H9 (cell line): Measurements from ENCODE around the gene TMC6. TPM values are rescaled to one million over a fixed set of nuclear protein-coding genes. Genes with fewer than 3 reads are reported as not detected.

ENCODE experiments used
- DNase-seq: peaks from one replicate; pipeline ENCODE4 v3.0.0-alpha.2; 2017
- H2AFZ ChIP-seq: one replicate; pipeline ENCODE4 v1.6.1; 2013; ENCODE audit warnings: mild to moderate bottlenecking, low read length, control low read depth, moderate library complexity
- H2AK5ac ChIP-seq: 2 replicates; pipeline ENCODE4 v1.6.1; 2013; ENCODE audit warnings: low read length, control low read depth, mixed read lengths; ENCODE audit not compliant: insufficient read length
- H2BK120ac ChIP-seq: one replicate; pipeline ENCODE4 v1.6.1; 2013; ENCODE audit warnings: low read depth, mild to moderate bottlenecking, low read length, control low read depth, inconsistent platforms; ENCODE audit not compliant: poor library complexity, severe bottlenecking
- H2BK12ac ChIP-seq: 2 replicates; pipeline ENCODE4 v1.6.1; 2013; ENCODE audit warnings: low read length, control low read depth, mixed read lengths, low read depth; ENCODE audit not compliant: insufficient read length
- H2BK15ac ChIP-seq: 2 replicates; pipeline ENCODE4 v1.6.1; 2013; ENCODE audit warnings: low read depth, low read length, control low read depth
- H2BK20ac ChIP-seq: one replicate; pipeline ENCODE4 v1.6.1; 2013; ENCODE audit warnings: low read depth, mild to moderate bottlenecking, low read length, control low read depth, inconsistent platforms; ENCODE audit not compliant: poor library complexity, severe bottlenecking
- H2BK5ac ChIP-seq: 2 replicates; pipeline ENCODE4 v1.6.1; 2013; ENCODE audit warnings: low read length, control low read depth, mixed read lengths; ENCODE audit not compliant: insufficient read length
- H3K14ac ChIP-seq: 2 replicates; pipeline ENCODE4 v1.6.1; 2013; ENCODE audit warnings: low read length, control low read depth; ENCODE audit not compliant: insufficient read depth
- H3K18ac ChIP-seq: 2 replicates; pipeline ENCODE4 v1.6.1; 2013; ENCODE audit warnings: low read depth, mild to moderate bottlenecking, mixed read lengths, low read length, control low read depth; ENCODE audit not compliant: insufficient read length
- H3K23ac ChIP-seq: 2 replicates; pipeline ENCODE4 v1.6.1; 2013; ENCODE audit warnings: low read length, control low read depth, mixed read lengths, low read depth; ENCODE audit not compliant: insufficient read length
- H3K23me2 ChIP-seq: 2 replicates; pipeline ENCODE4 v1.6.1; 2013; ENCODE audit warnings: low read depth, mild to moderate bottlenecking, mixed read lengths, low read length, control low read depth; ENCODE audit not compliant: insufficient read length, poor library complexity, severe bottlenecking
- H3K27ac ChIP-seq: 2 replicates; pipeline ENCODE4 v1.5.1; 2013; ENCODE audit warnings: low read length, control low read depth, mixed read lengths, low read depth; ENCODE audit not compliant: insufficient read length
- H3K27me3 ChIP-seq: 2 replicates; pipeline ENCODE4 v1.6.1; 2013; ENCODE audit warnings: low read length, control low read depth, inconsistent platforms; ENCODE audit not compliant: insufficient read depth
- H3K4ac ChIP-seq: 2 replicates; pipeline ENCODE4 v1.6.1; 2013; ENCODE audit warnings: low read depth, mild to moderate bottlenecking, control low read depth, inconsistent platforms, low read length, moderate library complexity
- H3K4me1 ChIP-seq: 2 replicates; pipeline ENCODE4 v1.6.1; 2013; ENCODE audit warnings: low read length, control low read depth, inconsistent platforms; ENCODE audit not compliant: insufficient read depth
- H3K4me2 ChIP-seq: 2 replicates; pipeline ENCODE4 v1.6.1; 2013; ENCODE audit warnings: low read length, control low read depth, mixed read lengths; ENCODE audit not compliant: insufficient read length, insufficient read depth
- H3K56ac ChIP-seq: 2 replicates; pipeline ENCODE4 v1.6.1; 2013; ENCODE audit warnings: low read depth, mild to moderate bottlenecking, mixed read lengths, low read length, control low read depth; ENCODE audit not compliant: insufficient read length
- H3K79me1 ChIP-seq: 2 replicates; pipeline ENCODE4 v1.6.1; 2013; ENCODE audit warnings: low read depth, mild to moderate bottlenecking, moderate library complexity, low read length, control low read depth, inconsistent platforms; ENCODE audit not compliant: insufficient read depth, poor library complexity, severe bottlenecking
- H3K79me2 ChIP-seq: 2 replicates; pipeline ENCODE4 v1.6.1; 2013; ENCODE audit warnings: low read length, control low read depth, inconsistent platforms; ENCODE audit not compliant: insufficient read depth
- H3K9ac ChIP-seq: 2 replicates; pipeline ENCODE4 v1.6.1; 2013; ENCODE audit warnings: low read length, control low read depth, mixed read lengths; ENCODE audit not compliant: insufficient read length; ENCODE audit errors: extremely low read depth
- H3K9me3 ChIP-seq: one replicate; pipeline ENCODE4 v1.6.1; 2013; ENCODE audit warnings: low read depth, low read length, inconsistent platforms; ENCODE audit not compliant: control insufficient read depth
- H3T11ph ChIP-seq: one replicate; pipeline ENCODE4 v1.6.1; 2013; ENCODE audit warnings: mild to moderate bottlenecking, low read length, control low read depth, inconsistent platforms
- H4K20me1 ChIP-seq: one replicate; pipeline ENCODE4 v1.6.1; 2013; ENCODE audit not compliant: control insufficient read depth, insufficient read length, insufficient read depth
- H4K5ac ChIP-seq: 2 replicates; pipeline ENCODE4 v1.6.1; 2013; ENCODE audit warnings: low read depth, mild to moderate bottlenecking, mixed read lengths, low read length, control low read depth; ENCODE audit not compliant: insufficient read length
- H4K8ac ChIP-seq: replicated peaks from 2 replicates; pipeline ENCODE4 v1.6.1; 2013; ENCODE audit warnings: low read length, control low read depth, mixed read lengths, low read depth; ENCODE audit not compliant: insufficient read length
- H4K91ac ChIP-seq: 2 replicates; pipeline ENCODE4 v1.6.1; 2013; ENCODE audit warnings: low read depth, mild to moderate bottlenecking, moderate library complexity, mixed read lengths, low read length, control low read depth; ENCODE audit not compliant: insufficient read length
- H3K27ac Mint-ChIP-seq, 3 experiments: 2 replicates in 2 of 3; 3 replicates in 1 of 3; pipeline ENCODE4 v1.8.0; 2020 to 2021; ENCODE audit warnings: mixed read lengths in 3 of 3, mild to moderate bottlenecking in 1 of 3, moderate library complexity in 1 of 3
- H3K27me3 Mint-ChIP-seq: 2 replicates; pipeline ENCODE4 v1.8.0; 2021; ENCODE audit warnings: low read depth, mild to moderate bottlenecking, moderate library complexity, mixed read lengths
- H3K36me3 Mint-ChIP-seq, 3 experiments: 2 replicates in 2 of 3; 3 replicates in 1 of 3; pipeline ENCODE4 v1.8.0; 2020 to 2021; ENCODE audit warnings: low read depth in 3 of 3, mixed read lengths in 3 of 3; ENCODE audit not compliant: insufficient read depth in 1 of 3
- H3K4me1 Mint-ChIP-seq, 2 experiments: 2 replicates each; pipeline ENCODE4 v1.8.0; 2020; ENCODE audit warnings: mixed read lengths in 2 of 2
- H3K4me3 Mint-ChIP-seq, 2 experiments: 2 replicates in 1 of 2; 3 replicates in 1 of 2; pipeline ENCODE4 v1.8.0; 2020 to 2021; ENCODE audit warnings: mild to moderate bottlenecking in 2 of 2, mixed read lengths in 2 of 2, moderate library complexity in 1 of 2
- H3K9me3 Mint-ChIP-seq, 2 experiments: 2 replicates in 1 of 2; 3 replicates in 1 of 2; pipeline ENCODE4 v1.8.0; 2020; ENCODE audit warnings: mild to moderate bottlenecking in 2 of 2, mixed read lengths in 2 of 2, moderate library complexity in 1 of 2
- CTCF ChIP-seq: fragments of 200-600 bp; sonication (generic); conservative IDR thresholded peaks from 3 replicates; pipeline ENCODE4 v1.8.0; 2021; ENCODE audit warnings: antibody characterized with exemption, mild to moderate bottlenecking
- WGBS: extraction: QIAGEN DNeasy Blood & Tissue Kit; methylation state at CpG from one replicate; pipeline ENCODE4 v1.1.7; 2013; ENCODE audit warnings: missing lambda C conversion rate, low lambda C conversion rate, mixed read lengths; ENCODE audit not compliant: insufficient read length; ENCODE audit errors: extremely low coverage; 5-methylcytosine and 5-hydroxymethylcytosine counted together
- total RNA-seq: library from RNA; stranded (reverse); gene quantifications from 2 replicates; pipeline ENCODE4 v1.2.1, GENCODE V29; 2021

Gene TMC6
- total RNA-seq, 1 experiment from 2014 or later: 86.8 TPM

GRCh38 chr17:78092794-78093324 is 35.7 kb downstream of the TMC6 start:
- Histone ChIP-seq H3K14ac (no peak overlapping the region), H3K4ac (no peak overlapping the region), H3K27ac (no peak overlapping the region), H2AFZ (no peak overlapping the region), H3K23ac (no peak overlapping the region), H2BK5ac (no peak overlapping the region), H4K5ac (no peak overlapping the region), H3K4me2 (no peak overlapping the region), H3K4me1 (no peaks in the 10 kb centered on the region), H3K9me3 (no peaks in the 10 kb centered on the region), H2AK5ac (no peak overlapping the region), H3K9ac (no peak overlapping the region), H3K79me2 (no peaks in the 10 kb centered on the region), H4K20me1 (no peaks in the 10 kb centered on the region), H2BK20ac (no peak overlapping the region), H3K79me1 (no peaks in the 10 kb centered on the region), H4K91ac (no peak overlapping the region), H4K8ac (no peak overlapping the region), H3K27me3 (no peaks in the 10 kb centered on the region), H2BK15ac (no peak overlapping the region), H3K56ac (no peak overlapping the region), H3K23me2 (no peaks in the 10 kb centered on the region), H2BK12ac (no peak overlapping the region), H2BK120ac (no peak overlapping the region), H3K18ac (no peak overlapping the region), H3T11ph (no peak overlapping the region)
- WGBS: no CpG with 5 or more reads among the region's 6 CpGs
- Mint-ChIP-seq H3K4me3 (no peak overlapping the region), H3K36me3 (peaks cover 47 to 85% (median 70%) of the 10 kb centered on the region in 3 experiments), H3K9me3 (no peaks in the 10 kb centered on the region; a peak in 1 of 5 replicates), H3K4me1 (no peaks in the 10 kb centered on the region), H3K27ac (no peak overlapping the region), H3K27me3 (no peaks in the 10 kb centered on the region)
- no peak for TF ChIP-seq CTCF
- DNase-seq: no peak
